Measurements from ENCODE around the gene ST6GALNAC4. TPM values are rescaled to one million over a fixed set of nuclear protein-coding genes. Genes with fewer than 3 reads are reported as not detected.

Gene ST6GALNAC4
- total and polyA plus RNA-seq, 5 donors = 24.3 to 36.7 (median 31.4) TPM

DNA sequence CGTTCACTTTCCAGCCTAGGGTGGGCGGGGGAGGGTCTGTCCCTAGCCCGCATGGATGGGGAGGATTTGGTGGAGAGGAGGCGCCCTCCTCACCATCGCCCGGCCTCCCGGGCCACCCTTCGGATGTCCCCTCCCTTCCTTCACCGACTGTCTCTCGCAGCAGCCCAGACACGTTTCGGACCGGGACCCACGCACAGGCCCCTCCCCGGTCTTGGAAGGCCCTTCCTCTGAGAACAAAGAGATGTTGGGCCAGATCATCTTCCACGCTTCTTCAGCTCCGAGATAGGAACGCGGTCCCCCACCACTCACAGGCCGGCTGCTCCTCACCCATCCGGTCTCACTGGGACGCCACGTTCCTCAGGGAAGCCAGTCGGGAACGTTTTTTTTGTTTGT lies 21.5 kb upstream of the ST6GALNAC4 start:
- no peaks in the 10 kb centered on the region for H3K9me3 ChIP-seq (ENCODE audit: control insufficient read depth, low read length)
- DNase-seq (peak in 2 of 3 donors; percentile 43 to 81), ATAC-seq (peak; percentile 45 to 56)
- intact Hi-C loops (cut with DNase I) = no loop called here
- no peaks in the 10 kb centered on the region for H3K27me3 ChIP-seq (ENCODE audit: control insufficient read depth, insufficient read depth)
- peak overlapping the region; percentile 64 for H3K27ac ChIP-seq (ENCODE audit: low read length)
- H3K4me3 ChIP-seq (ENCODE audit: low read length) = peak overlapping the region; percentile 56
- 21% methylated on average over 25 of the region's 25 CpGs for WGBS
- peaks cover 9% of the 10 kb centered on the region for H3K4me1 ChIP-seq (ENCODE audit: control insufficient read depth, insufficient read depth, low read length)

DNA sequence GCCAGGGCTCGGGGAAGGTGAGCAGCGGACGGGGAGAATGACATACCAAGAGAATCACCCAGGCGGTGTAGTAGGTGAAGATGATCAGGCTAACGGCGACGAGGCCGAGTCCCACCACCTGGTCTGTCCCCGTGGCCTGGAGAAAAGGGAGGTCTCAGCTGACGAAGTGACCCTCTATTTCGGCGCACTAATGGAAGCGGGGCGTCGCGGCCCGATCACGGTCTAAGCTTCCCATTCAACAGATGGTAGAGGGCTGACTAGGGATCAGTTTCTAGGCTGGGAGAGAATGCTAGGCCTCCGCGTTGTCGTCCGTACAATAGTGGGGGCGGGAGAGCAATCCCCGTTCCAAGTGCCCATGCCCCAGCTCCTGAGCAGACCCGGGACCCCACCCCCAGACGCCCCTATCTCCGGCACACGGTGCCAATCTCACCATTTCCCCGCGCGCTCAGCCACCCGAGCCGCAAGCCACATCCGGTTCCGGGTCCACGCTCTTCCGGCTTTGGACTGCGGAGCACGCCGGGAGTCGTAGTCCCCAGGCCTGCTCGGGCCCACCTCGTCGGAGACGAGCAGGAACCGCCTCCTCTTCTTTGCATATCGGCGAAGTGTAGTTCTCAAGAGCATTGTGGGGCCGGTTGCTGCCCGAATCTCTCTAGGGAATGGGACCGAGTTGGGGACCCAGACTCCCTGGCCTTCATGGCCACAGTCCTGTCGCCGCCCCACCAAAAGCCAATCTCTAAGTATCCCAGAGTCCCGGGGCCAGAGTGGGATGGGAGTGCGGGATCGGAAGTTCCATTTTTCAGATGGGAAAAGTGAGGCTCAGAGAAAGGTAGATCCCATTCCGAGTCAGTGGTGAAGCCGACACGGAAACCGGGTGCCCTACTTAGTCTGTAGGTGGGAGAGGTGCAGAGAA lies 20.8 kb upstream of the ST6GALNAC4 start, which contains the start of gene DPM2:
DPM2 (minus strand) TSS at position 467 of the 910 bp plus-strand sequence; CDS start at position 433, 34 bp downstream.
- 3% methylated on average over 60 of the region's 60 CpGs for WGBS
- peak within 1 kb of the TSS; percentile 64 for H3K27ac ChIP-seq (ENCODE audit: low read length)
- H3K4me3 ChIP-seq (ENCODE audit: low read length) = peak within 1 kb of the TSS; percentile 56

DNA sequence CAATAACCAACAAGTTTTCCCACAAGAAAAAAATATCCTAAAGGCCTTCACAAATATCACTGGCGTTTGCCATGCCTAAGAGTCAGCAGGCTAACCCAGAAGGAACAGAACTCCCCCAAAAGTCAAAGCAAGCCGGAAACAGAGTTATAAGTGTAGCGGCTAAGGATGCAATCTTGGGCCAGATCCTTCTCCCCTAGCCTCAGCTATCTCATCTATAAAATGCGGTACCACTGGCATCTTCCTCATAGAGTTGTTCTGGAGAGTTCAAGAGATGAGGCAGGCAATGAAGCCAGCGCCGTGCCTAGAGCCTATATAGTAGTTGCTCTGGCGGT lies 20.2 kb upstream of the ST6GALNAC4 start:
- H3K27ac ChIP-seq (ENCODE audit: low read length) = no peak overlapping the region
- H3K4me3 ChIP-seq (ENCODE audit: low read length) = peak overlapping the region; percentile 56
- no peaks in the 10 kb centered on the region for H3K27me3 ChIP-seq (ENCODE audit: control insufficient read depth, insufficient read depth)
- ATAC-seq (no peak), DNase-seq (no peak)
- 13% methylated on average over 7 of the region's 7 CpGs for WGBS
- H3K4me1 ChIP-seq (ENCODE audit: control insufficient read depth, insufficient read depth, low read length) = peaks cover 9% of the 10 kb centered on the region
- H3K9me3 ChIP-seq (ENCODE audit: control insufficient read depth, low read length) = no peaks in the 10 kb centered on the region
- intact Hi-C loops (cut with DNase I) = no loop called here

More for the DNA sequence above, 20.8 kb upstream of the ST6GALNAC4 start, which contains the start of gene DPM2:
- H3K4me1 ChIP-seq (ENCODE audit: control insufficient read depth, insufficient read depth, low read length) = peaks cover 9% of the 10 kb centered on the region
- DNase-seq = peak; percentile 88 to 93 (median 93)
- H3K9me3 ChIP-seq (ENCODE audit: control insufficient read depth, low read length) = no peaks in the 10 kb centered on the region
- intact Hi-C loops (cut with DNase I) = no loop called here
- ATAC-seq = peak; percentile 89 to 90
- H3K27me3 ChIP-seq (ENCODE audit: control insufficient read depth, insufficient read depth) = no peaks in the 10 kb centered on the region

DNA sequence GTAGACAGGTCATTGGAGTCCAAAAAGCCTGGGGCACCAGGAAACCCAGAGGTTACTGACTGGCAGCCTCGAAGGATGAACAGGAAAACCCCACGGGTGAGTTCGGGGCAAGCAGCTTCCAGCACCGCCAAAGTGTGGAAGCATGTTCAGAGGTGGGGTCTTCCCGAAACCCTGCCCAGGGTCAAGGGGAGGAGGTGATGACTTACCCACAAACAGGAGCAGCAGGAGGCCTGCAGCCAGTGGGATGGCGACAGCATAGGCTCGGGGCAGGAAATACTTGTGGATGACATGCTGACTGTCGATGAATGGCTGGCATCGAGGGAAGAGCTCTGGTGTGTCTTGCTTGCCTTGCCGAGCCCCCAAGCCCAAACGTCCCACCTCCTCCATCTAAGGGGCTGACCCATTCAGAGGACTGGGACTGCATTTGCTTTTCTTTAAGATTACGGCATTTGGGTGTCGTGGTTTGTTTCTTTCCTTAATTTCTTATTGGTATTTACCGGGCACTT lies 19.6 kb upstream of the ST6GALNAC4 start:
- 65% methylated on average over 14 of the region's 14 CpGs for WGBS

DNA sequence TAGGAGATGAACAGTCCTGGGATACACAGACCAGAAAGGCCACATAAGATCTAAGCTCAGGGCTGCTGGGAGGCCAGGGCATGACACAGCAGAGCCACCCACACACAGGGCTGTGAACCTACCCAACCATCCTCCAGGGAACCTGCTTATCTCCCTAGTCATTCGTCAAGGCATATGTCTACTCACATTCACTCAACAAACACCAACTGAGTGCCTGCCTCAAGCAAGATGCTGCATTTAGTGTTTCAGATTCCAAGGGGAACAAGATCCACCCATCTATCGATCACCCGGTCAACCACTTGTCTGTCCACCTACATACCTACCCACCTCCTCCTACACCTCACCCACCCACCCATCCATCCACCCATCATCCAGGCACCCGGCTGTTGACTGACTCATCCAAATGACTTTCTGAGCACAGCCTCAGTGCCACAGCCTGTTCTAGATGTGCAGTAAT lies 19.0 kb upstream of the ST6GALNAC4 start:
- DNase-seq (no peak), ATAC-seq (no peak)
- intact Hi-C loops (cut with DNase I) = no loop called here
- H3K4me3 ChIP-seq (ENCODE audit: low read length) = no peak overlapping the region
- H3K9me3 ChIP-seq (ENCODE audit: control insufficient read depth, low read length) = no peaks in the 10 kb centered on the region
- H3K27ac ChIP-seq (ENCODE audit: low read length) = no peak overlapping the region
- 71% methylated on average over 4 of the region's 4 CpGs for WGBS
- no peaks in the 10 kb centered on the region for H3K27me3 ChIP-seq (ENCODE audit: control insufficient read depth, insufficient read depth)
- H3K4me1 ChIP-seq (ENCODE audit: control insufficient read depth, insufficient read depth, low read length) = peaks cover 9% of the 10 kb centered on the region

More for the DNA sequence above, 19.6 kb upstream of the ST6GALNAC4 start:
- no peak overlapping the region for H3K4me3 ChIP-seq (ENCODE audit: low read length)
- H3K9me3 ChIP-seq (ENCODE audit: control insufficient read depth, low read length) = no peaks in the 10 kb centered on the region
- H3K27ac ChIP-seq (ENCODE audit: low read length) = no peak overlapping the region
- ATAC-seq (no peak), DNase-seq (peak in 1 of 3 donors; percentile 13)
- H3K27me3 ChIP-seq (ENCODE audit: control insufficient read depth, insufficient read depth) = no peaks in the 10 kb centered on the region
- H3K4me1 ChIP-seq (ENCODE audit: control insufficient read depth, insufficient read depth, low read length) = peaks cover 9% of the 10 kb centered on the region
- intact Hi-C loops (cut with DNase I) = no loop called here

DNA sequence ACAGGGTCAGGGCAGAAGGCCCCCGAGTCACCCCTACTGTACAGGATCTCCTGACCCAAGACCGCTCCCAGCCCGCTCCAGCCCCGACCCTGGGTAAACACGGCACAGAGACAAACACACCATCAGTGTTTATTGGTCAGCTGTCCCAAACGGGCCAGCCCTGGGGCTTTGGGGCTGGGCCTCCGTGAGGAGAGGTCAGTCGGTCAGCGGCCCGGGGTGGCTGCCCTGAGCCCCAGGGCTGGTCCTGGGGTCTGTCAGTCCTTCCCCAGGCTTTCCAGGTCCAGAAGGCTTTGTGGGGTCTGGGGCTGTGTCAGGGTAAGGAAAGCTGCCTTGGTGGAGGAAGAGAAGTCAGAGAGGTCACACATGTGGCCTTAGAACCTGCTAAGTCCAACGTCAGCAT lies 18.1 kb upstream of the ST6GALNAC4 start:
- peaks cover 12% of the 10 kb centered on the region for H3K4me1 ChIP-seq (ENCODE audit: control insufficient read depth, insufficient read depth, low read length)
- DNase-seq = peak in 1 of 3 donors; percentile 17
- no peak overlapping the region for H3K4me3 ChIP-seq (ENCODE audit: low read length)
- WGBS = 72% methylated on average over 11 of the region's 11 CpGs
- no peaks in the 10 kb centered on the region for H3K27me3 ChIP-seq (ENCODE audit: control insufficient read depth, insufficient read depth)
- no peak overlapping the region for H3K27ac ChIP-seq (ENCODE audit: low read length)
- intact Hi-C loops (cut with DNase I) = no loop called here
- no peaks in the 10 kb centered on the region for H3K9me3 ChIP-seq (ENCODE audit: control insufficient read depth, low read length)
- no peak for ATAC-seq

DNA sequence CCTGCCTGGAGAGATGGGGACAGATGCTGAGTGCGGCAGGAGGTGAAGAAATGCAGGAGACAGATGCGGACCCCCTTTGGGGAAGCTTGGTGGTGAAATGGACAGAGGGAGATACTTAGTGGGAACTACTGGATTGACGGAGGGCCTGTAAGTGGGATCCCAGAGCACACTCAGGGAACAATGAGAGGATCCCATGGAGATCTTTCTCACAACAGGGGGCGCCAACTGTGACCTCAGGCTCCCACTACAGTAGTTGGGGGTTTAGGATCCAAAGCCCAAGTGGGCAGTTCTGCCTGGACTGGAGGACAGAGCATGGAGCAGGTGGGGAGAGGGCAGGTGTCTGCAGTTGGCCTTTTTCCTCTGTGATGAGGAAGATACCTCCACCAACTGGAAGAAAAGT lies 17.4 kb upstream of the ST6GALNAC4 start:
- 94% methylated on average over 4 of the region's 4 CpGs for WGBS
- no peak for ATAC-seq
- no peaks in the 10 kb centered on the region for H3K9me3 ChIP-seq (ENCODE audit: control insufficient read depth, low read length)
- H3K4me1 ChIP-seq (ENCODE audit: control insufficient read depth, insufficient read depth, low read length) = peaks cover 12% of the 10 kb centered on the region
- no peak overlapping the region for H3K27ac ChIP-seq (ENCODE audit: low read length)
- DNase-seq = peak in 2 of 3 donors; percentile 12 to 27
- H3K27me3 ChIP-seq (ENCODE audit: control insufficient read depth, insufficient read depth) = no peaks in the 10 kb centered on the region
- H3K4me3 ChIP-seq (ENCODE audit: low read length) = no peak overlapping the region
- intact Hi-C loops (cut with DNase I) = no loop called here

DNA sequence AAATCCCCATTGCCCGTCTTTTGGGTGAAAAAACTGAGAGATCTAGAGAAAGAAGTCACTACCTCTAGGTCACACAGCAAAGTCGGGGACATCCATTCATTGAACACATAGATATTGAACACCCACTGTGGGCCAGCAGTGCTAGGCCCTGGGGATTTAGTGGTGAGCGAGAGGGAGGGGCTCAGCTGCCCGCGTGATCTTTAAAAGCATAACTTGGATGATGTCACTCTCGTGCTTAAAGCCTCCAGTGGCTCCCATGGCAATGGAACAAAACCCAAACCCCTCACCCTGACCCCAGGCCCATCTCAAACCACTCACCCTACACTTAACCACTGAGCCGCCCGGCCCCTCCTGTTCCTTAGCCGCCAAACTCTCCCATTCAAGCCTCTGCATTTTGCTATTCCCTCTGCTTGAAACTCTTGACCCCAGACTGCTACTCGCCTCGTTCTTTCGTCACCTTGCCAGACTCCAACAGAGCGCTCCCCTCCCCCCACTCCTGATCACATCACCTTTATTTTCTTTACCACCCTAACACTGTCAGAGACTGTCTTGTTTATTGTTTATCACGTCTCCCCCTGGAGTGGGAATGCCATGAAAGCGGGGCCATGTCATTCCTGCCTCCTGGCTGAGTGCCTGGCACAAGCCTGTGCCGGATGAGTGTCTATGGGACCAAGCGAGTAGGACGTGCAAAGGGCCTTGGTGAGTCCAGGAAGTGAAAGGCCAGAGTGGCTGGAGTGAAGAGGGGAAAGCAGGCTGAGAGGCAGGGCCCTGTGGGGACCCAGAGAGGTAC lies 14.4 kb upstream of the ST6GALNAC4 start:
- Histone ChIP-seq H3K27ac (ENCODE audit: low read length) (no peak overlapping the region), H3K27me3 (ENCODE audit: control insufficient read depth, insufficient read depth) (no peaks in the 10 kb centered on the region), H3K4me1 (ENCODE audit: control insufficient read depth, insufficient read depth, low read length) (peaks cover 10% of the 10 kb centered on the region), H3K9me3 (ENCODE audit: control insufficient read depth, low read length) (no peaks in the 10 kb centered on the region), H3K4me3 (ENCODE audit: low read length) (peak overlapping the region; percentile 52)
- intact Hi-C loops (cut with DNase I) = no loop called here
- ATAC-seq = peak in 1 of 2 donors; percentile 1
- 17% methylated on average over 18 of the region's 18 CpGs for WGBS
- peak in 1 of 3 donors; percentile 42 for DNase-seq

DNA sequence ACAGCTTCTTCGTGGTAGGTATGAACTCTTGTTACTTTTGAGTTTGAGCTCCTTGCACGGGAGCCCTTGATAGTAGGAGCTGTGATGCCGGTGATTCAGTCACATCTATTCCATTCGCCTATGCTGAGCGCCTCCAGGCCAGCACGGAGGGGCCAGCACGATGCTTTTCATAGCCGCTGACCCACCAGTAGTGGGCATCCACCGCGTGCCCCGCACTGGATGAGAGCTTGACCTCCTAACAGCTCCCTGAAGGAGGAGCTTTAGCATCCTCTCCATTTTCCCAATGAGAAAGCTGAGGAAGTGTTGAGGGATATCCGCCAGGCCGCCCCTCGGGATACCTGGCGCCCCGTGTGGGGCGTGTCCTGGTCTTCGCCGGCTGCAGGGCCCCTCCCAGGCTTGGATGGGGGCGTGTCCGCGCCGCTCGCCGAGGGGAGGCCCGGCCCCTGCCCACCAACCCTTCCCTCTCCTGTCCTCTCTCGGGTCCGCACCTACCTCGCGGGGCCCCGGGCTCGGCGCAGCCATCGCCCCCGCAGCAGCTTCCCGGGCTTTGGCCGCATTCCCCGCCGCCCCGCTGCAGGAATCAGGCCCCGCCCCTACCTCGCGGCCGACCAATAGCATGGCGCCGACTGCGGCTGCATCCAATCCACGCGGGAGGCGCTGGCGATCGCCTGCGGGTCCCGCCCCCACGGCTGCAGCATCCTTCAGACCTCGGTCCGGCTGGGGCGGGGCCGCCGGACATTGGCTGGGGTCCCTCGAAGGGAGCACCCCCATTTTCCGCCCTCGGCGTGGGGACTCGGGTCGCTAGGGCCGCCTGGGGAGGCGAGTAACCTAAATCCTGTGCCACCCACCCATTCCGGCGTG lies 13.6 kb upstream of the ST6GALNAC4 start, which contains the start of gene PIP5KL1:
PIP5KL1 (minus strand) TSS at position 547 of the 861 bp plus-strand sequence; CDS start at position 522, 25 bp downstream.
- H3K27ac ChIP-seq (ENCODE audit: low read length) = no peak within 1 kb of the TSS
- ATAC-seq (peak; percentile 87 to 90), DNase-seq (peak; percentile 90 to 96 (median 93))
- peaks cover 6% of the 10 kb centered on the region for H3K4me1 ChIP-seq (ENCODE audit: control insufficient read depth, insufficient read depth, low read length)
- intact Hi-C loops (cut with DNase I) = no loop called here
- WGBS = 1% methylated on average over 70 of the region's 70 CpGs
- peak within 1 kb of the TSS; percentile 52 for H3K4me3 ChIP-seq (ENCODE audit: low read length)
- no peaks in the 10 kb centered on the region for H3K27me3 ChIP-seq (ENCODE audit: control insufficient read depth, insufficient read depth)
- H3K9me3 ChIP-seq (ENCODE audit: control insufficient read depth, low read length) = no peaks in the 10 kb centered on the region

DNA sequence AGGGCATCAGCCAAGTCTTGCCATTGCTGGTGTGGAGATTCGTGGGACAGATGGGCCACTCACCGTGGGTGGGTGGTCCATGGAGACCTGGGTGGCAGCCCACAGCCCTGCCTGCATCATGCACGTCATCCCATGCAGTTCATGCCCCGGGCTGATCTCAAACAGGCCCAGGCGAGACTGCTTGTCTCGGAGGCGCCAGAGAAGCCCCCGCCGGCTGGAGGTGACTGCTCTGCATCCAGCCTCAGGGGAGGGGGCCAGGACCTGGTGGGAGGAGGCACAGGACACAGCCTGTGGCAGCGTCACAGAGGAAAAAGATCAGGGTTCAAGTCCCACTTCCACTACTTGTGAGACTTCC lies 12.8 kb upstream of the ST6GALNAC4 start:
- no peak for ATAC-seq
- 72% methylated on average over 10 of the region's 10 CpGs for WGBS

More for the DNA sequence above, 12.8 kb upstream of the ST6GALNAC4 start:
- H3K27ac ChIP-seq (ENCODE audit: low read length) = no peak overlapping the region
- no peak for DNase-seq
- no peaks in the 10 kb centered on the region for H3K9me3 ChIP-seq (ENCODE audit: control insufficient read depth, low read length)
- no peak overlapping the region for H3K4me3 ChIP-seq (ENCODE audit: low read length)
- intact Hi-C loops (cut with DNase I) = loop anchor here in 3 of 4 donors (10.0 kb wide), 2 partner anchors 195 to 425 kb away; partner anchors contain the start of gene TOR2A (in 1 of the 3)
- H3K4me1 ChIP-seq (ENCODE audit: control insufficient read depth, insufficient read depth, low read length) = peaks cover 6% of the 10 kb centered on the region
- H3K27me3 ChIP-seq (ENCODE audit: control insufficient read depth, insufficient read depth) = no peaks in the 10 kb centered on the region
